Endodermal cell (in vitro differentiated cells): Measurements from ENCODE around the gene GTF2I. TPM values are rescaled to one million over a fixed set of nuclear protein-coding genes. Genes with fewer than 3 reads are reported as not detected.

Experiments
- DNase-seq: peaks from one replicate; pipeline ENCODE4 v3.0.0-alpha.2; 2017
- H3K27ac ChIP-seq: 2 replicates; pipeline ENCODE4 v1.5.1; 2013; ENCODE audit warnings: mild to moderate bottlenecking, low read depth, low read length, moderate library complexity
- H3K27me3 ChIP-seq: 2 replicates; pipeline ENCODE4 v1.6.1; 2013; ENCODE audit warnings: mild to moderate bottlenecking, low read length, moderate library complexity; ENCODE audit not compliant: insufficient read depth, control insufficient read depth, poor library complexity, severe bottlenecking
- H3K36me3 ChIP-seq: 2 replicates; pipeline ENCODE4 v1.7.0; 2013; ENCODE audit warnings: mild to moderate bottlenecking, low read length, moderate library complexity; ENCODE audit not compliant: control insufficient read depth, insufficient read depth
- H3K4me1 ChIP-seq: one replicate; pipeline ENCODE4 v1.7.0; 2013; ENCODE audit warnings: low read length; ENCODE audit not compliant: control insufficient read depth, insufficient read depth
- H3K4me3 ChIP-seq: 2 replicates; pipeline ENCODE4 v1.5.1; 2013; ENCODE audit warnings: mild to moderate bottlenecking, low read length, moderate library complexity
- H3K9ac ChIP-seq: 2 replicates; pipeline ENCODE4 v1.6.1; 2013; ENCODE audit warnings: mild to moderate bottlenecking, low read length, moderate library complexity; ENCODE audit not compliant: poor library complexity, severe bottlenecking; ENCODE audit errors: extremely low read depth
- H3K9me3 ChIP-seq: 2 replicates; pipeline ENCODE4 v1.6.1; 2013; ENCODE audit warnings: mild to moderate bottlenecking, low read length, moderate library complexity; ENCODE audit not compliant: control insufficient read depth
- H3K27ac Mint-ChIP-seq: 2 replicates; pipeline ENCODE4 v1.8.0; 2020; ENCODE audit warnings: mixed read lengths
- H3K27me3 Mint-ChIP-seq: 2 replicates; pipeline ENCODE4 v1.8.0; 2021; ENCODE audit warnings: mild to moderate bottlenecking, mixed read lengths; ENCODE audit not compliant: insufficient read depth
- H3K36me3 Mint-ChIP-seq: 2 replicates; pipeline ENCODE4 v1.8.0; 2020; ENCODE audit warnings: low read depth, mixed read lengths
- H3K4me1 Mint-ChIP-seq: 2 replicates; pipeline ENCODE4 v1.8.0; 2020; ENCODE audit warnings: mixed read lengths
- H3K4me3 Mint-ChIP-seq: 2 replicates; pipeline ENCODE4 v1.8.0; 2020; ENCODE audit warnings: mild to moderate bottlenecking, moderate library complexity, mixed read lengths
- H3K9me3 Mint-ChIP-seq: 2 replicates; pipeline ENCODE4 v1.8.0; 2020; ENCODE audit warnings: mild to moderate bottlenecking, mixed read lengths
- CTCF ChIP-seq: fragments of 200-600 bp; sonication (generic); conservative IDR thresholded peaks from 2 replicates; pipeline ENCODE4 v1.5.0; 2021; ENCODE audit warnings: antibody characterized with exemption, mild to moderate bottlenecking
- whole genome bisulfite sequencing, 2 experiments: methylation state at CpG; one replicate each; pipeline versions ENCODE4 v1.1.5 to v1.1.7; 2013; ENCODE audit warnings: missing lambda C conversion rate in 2 of 2, mixed read lengths in 1 of 2; ENCODE audit not compliant: insufficient coverage in 1 of 2, insufficient read length in 1 of 2; 5-methylcytosine and 5-hydroxymethylcytosine counted together
- total RNA-seq, 2 donors: library from RNA; stranded (reverse); fragmentation: NEBNext Ultra II Directional in 1 of 2; extraction: Animal tissue kit (Norgen Biotek cat#: 25700) in 1 of 2; gene quantifications; 2 replicates in 1 of 2; 3 replicates in 1 of 2; pipeline ENCODE4 v1.2.1, GENCODE V29; 2021

Gene GTF2I
- total RNA-seq, 2 donors from 2014 or later = 391 to 519 TPM

GRCh38 chr7:74717889-74718288 is 60.4 kb downstream of the GTF2I start:
- Mint-ChIP-seq H3K36me3 (peaks cover 69% of the 10 kb centered on the region), H3K27ac (peak overlapping the region; percentile 60), H3K4me3 (no peak overlapping the region), H3K9me3 (peaks cover 4% of the 10 kb centered on the region), H3K27me3 (no peaks in the 10 kb centered on the region), H3K4me1 (no peaks in the 10 kb centered on the region)
- Histone ChIP-seq H3K27me3 (no peaks in the 10 kb centered on the region), H3K27ac (no peak overlapping the region), H3K36me3 (peaks cover 91% of the 10 kb centered on the region), H3K9me3 (peaks cover 10% of the 10 kb centered on the region), H3K4me1 (no peaks in the 10 kb centered on the region), H3K9ac (no peak overlapping the region), H3K4me3 (no peak overlapping the region)
- 95 to 96% methylated on average over 8 to 9 of the region's 9 CpGs for WGBS, 2 experiments
- TF ChIP-seq CTCF = no peak
- DNase-seq = no peak

DNA sequence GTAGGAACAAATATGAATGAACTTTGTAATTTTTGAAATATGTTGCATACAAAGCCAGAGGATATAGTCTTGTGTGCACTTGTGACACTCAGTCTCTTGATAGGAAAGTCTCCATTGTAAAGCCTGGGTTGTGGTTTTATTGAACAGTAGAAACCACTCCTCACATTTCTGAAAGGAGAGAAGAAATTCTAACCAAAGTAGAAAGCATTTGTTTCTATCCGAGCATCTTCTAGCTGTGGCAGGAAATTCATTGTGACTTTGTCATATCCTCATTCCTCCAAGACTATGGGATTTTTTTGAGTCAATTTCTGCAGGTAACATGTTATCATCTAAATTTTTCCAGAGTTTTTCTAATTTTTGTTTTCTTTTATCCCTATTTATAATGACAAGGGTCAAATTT is 60.8 kb downstream of the GTF2I start:
- Mint-ChIP-seq H3K4me3 (no peak overlapping the region), H3K36me3 (peaks cover 64% of the 10 kb centered on the region), H3K27me3 (no peaks in the 10 kb centered on the region), H3K27ac (peak overlapping the region; percentile 60), H3K9me3 (peaks cover 2% of the 10 kb centered on the region), H3K4me1 (no peaks in the 10 kb centered on the region)
- no peak overlapping the region for H3K4me3 ChIP-seq
- WGBS, 2 experiments = 100% methylated on average over 1 of the region's 1 CpG
- DNase-seq = no peak
- no peaks in the 10 kb centered on the region for H3K27me3 ChIP-seq
- H3K9me3 ChIP-seq = peaks cover 6% of the 10 kb centered on the region
- TF ChIP-seq CTCF = no peak
- H3K4me1 ChIP-seq = no peaks in the 10 kb centered on the region
- peaks cover 88% of the 10 kb centered on the region for H3K36me3 ChIP-seq
- H3K9ac ChIP-seq = no peak overlapping the region
- H3K27ac ChIP-seq = no peak overlapping the region

DNA sequence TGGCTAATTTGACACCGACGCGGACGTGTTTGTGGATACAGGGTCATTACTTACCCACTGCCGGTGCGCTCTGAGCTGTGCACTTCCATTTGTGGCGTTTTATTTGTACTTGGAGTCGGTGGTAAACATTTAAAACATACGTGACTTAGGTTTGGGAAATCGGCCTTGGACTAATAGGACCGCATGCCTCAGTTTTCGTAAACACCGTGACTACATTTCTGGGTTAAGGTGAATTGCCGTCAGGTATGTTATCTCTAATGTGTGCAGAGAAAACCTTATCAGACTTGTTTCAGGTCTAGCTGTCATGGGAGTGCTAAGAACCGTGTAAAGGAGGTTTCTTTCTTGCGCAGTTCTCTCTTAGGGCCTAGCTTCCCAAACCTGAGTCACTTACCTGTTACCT is 64.6 kb downstream of the GTF2I start:
- 94 to 99% methylated on average over 13 to 16 of the region's 16 CpGs for WGBS, 2 experiments

More for the DNA sequence above, 64.6 kb downstream of the GTF2I start:
- H3K9me3 Mint-ChIP-seq = no peaks in the 10 kb centered on the region
- Histone ChIP-seq H3K27ac (no peak overlapping the region), H3K27me3 (no peaks in the 10 kb centered on the region), H3K36me3 (peaks cover 74% of the 10 kb centered on the region), H3K9ac (no peak overlapping the region), H3K9me3 (no peaks in the 10 kb centered on the region), H3K4me1 (no peaks in the 10 kb centered on the region), H3K4me3 (no peak overlapping the region)
- H3K27ac Mint-ChIP-seq = peak overlapping the region; percentile 48
- no peak for TF ChIP-seq CTCF
- no peak for DNase-seq
- H3K36me3 Mint-ChIP-seq = peaks cover 53% of the 10 kb centered on the region
- no peak overlapping the region for H3K4me3 Mint-ChIP-seq
- no peaks in the 10 kb centered on the region for H3K4me1 Mint-ChIP-seq
- H3K27me3 Mint-ChIP-seq = no peaks in the 10 kb centered on the region
